SU-DHL-6 (cell line): Measurements from ENCODE around the gene LUC7L.

Source experiments
- H2AFZ ChIP-seq: fragments of 200-600 bp; sonication (generic); 2 replicates; pipeline ENCODE4 v1.6.1; 2014; ENCODE audit warnings: low read depth, mild to moderate bottlenecking, moderate library complexity, mixed read lengths, antibody characterized with exemption, low read length; ENCODE audit not compliant: severe bottlenecking
- H3F3A ChIP-seq: fragments of 200-600 bp; shearing (Covaris generic); 2 replicates; pipeline ENCODE4 v1.6.0; 2016; ENCODE audit warnings: antibody characterized with exemption, mild to moderate bottlenecking; ENCODE audit not compliant: insufficient read depth
- H3K27ac ChIP-seq: fragments of 200-600 bp; sonication (generic); 2 replicates; pipeline ENCODE4 v1.5.1; 2016; ENCODE audit warnings: low read depth, mild to moderate bottlenecking, low read length, moderate library complexity, mixed read lengths
- H3K27me3 ChIP-seq: fragments of 200-600 bp; sonication (generic), shearing (Covaris generic); 2 replicates; pipeline ENCODE4 v1.6.0; 2014; ENCODE audit warnings: mild to moderate bottlenecking, low read length
- H3K36me3 ChIP-seq: fragments of 200-600 bp; sonication (generic); 2 replicates; pipeline ENCODE4 v1.6.1; 2014; ENCODE audit warnings: mild to moderate bottlenecking, low read length, mixed read lengths
- H3K4me2 ChIP-seq: fragments of 300-600, 200-600 bp; shearing (Covaris generic), sonication (generic); 2 replicates; pipeline ENCODE4 v1.6.0; 2014; ENCODE audit warnings: low read length, low read depth, mild to moderate bottlenecking; ENCODE audit not compliant: poor library complexity, severe bottlenecking
- H3K4me3 ChIP-seq: fragments of 200-600 bp; sonication (generic); 2 replicates; pipeline ENCODE4 v1.5.1; 2014; ENCODE audit warnings: antibody characterized with exemption, low read length, mild to moderate bottlenecking, mixed read lengths; ENCODE audit not compliant: insufficient read depth, poor library complexity, severe bottlenecking
- H3K79me2 ChIP-seq: fragments of 200-600 bp; sonication (generic); 2 replicates; pipeline ENCODE4 v1.6.1; 2014; ENCODE audit warnings: mild to moderate bottlenecking, low read length, moderate library complexity; ENCODE audit not compliant: insufficient read depth
- H3K9ac ChIP-seq: fragments of 200-600 bp; sonication (generic); 2 replicates; pipeline ENCODE4 v1.7.0; 2014; ENCODE audit warnings: mild to moderate bottlenecking, low read length
- H3K9me2 ChIP-seq: fragments of 200-600 bp; sonication (generic); replicated peaks from 2 replicates; pipeline ENCODE4 v1.6.1; 2014; ENCODE audit warnings: low read length; ENCODE audit not compliant: insufficient read depth
- H3K9me3 ChIP-seq: fragments of 200-600 bp; sonication (generic); 2 replicates; pipeline ENCODE4 v1.6.1; 2014; ENCODE audit warnings: low read length, mixed read lengths; ENCODE audit not compliant: insufficient read depth
- H4K20me1 ChIP-seq: fragments of 200-600 bp; sonication (generic); 2 replicates; pipeline ENCODE4 v1.6.1; 2014; ENCODE audit warnings: low read depth, mild to moderate bottlenecking, antibody characterized with exemption, low read length, moderate library complexity, mixed read lengths
- CTCF ChIP-seq: fragments of 200-600 bp; sonication (generic); IDR thresholded peaks from one replicate; pipeline ENCODE4 v1.5.1; 2017; ENCODE audit warnings: antibody characterized with exemption, mild to moderate bottlenecking, low read length, moderate library complexity; ENCODE audit not compliant: insufficient read depth, poor library complexity, severe bottlenecking
- EZH2phosphoT487 ChIP-seq: fragments of 200-600 bp; sonication (generic), shearing (Covaris generic); conservative IDR thresholded peaks from 2 replicates; pipeline ENCODE4 v1.6.1; 2018; ENCODE audit warnings: mild to moderate bottlenecking, antibody characterized with exemption, low read length, moderate library complexity, mixed read lengths

LUC7L gene

GRCh38 chr16:179211-180092 lies 49.8 kb downstream of the LUC7L start:
- no peaks in the 10 kb centered on the region for H4K20me1 ChIP-seq
- H3K9ac ChIP-seq, result no peak overlapping the region
- no peaks in the 10 kb centered on the region for H3K79me2 ChIP-seq
- no peaks in the 10 kb centered on the region for H3K9me3 ChIP-seq
- H3K4me2 ChIP-seq, result no peak overlapping the region
- no peak overlapping the region for H3K27ac ChIP-seq
- no peaks in the 10 kb centered on the region for H3K27me3 ChIP-seq
- TF ChIP-seq CTCF (no peak), EZH2phosphoT487 (no peak)
- H3K4me3 ChIP-seq, result no peak overlapping the region
- H2AFZ ChIP-seq, result no peak overlapping the region
- H3F3A ChIP-seq, result 0 out of 2 replicates have a peak, but pooled peaks cover 5% of the 10 kb centered on the region
- no peaks in the 10 kb centered on the region for H3K36me3 ChIP-seq
- H3K9me2 ChIP-seq, result no peaks in the 10 kb centered on the region

- Histone ChIP-seq H3K9me3 (no peaks in the 10 kb centered on the region), H3F3A (0 out of 2 replicates have a peak, but pooled peaks cover 5% of the 10 kb centered on the region), H3K27me3 (no peaks in the 10 kb centered on the region), H3K9ac (no peak overlapping the region), H2AFZ (no peak overlapping the region), H3K4me3 (no peak overlapping the region), H3K79me2 (no peaks in the 10 kb centered on the region), H3K27ac (no peak overlapping the region), H3K36me3 (no peaks in the 10 kb centered on the region), H3K4me2 (no peak overlapping the region), H3K9me2 (no peaks in the 10 kb centered on the region), H4K20me1 (no peaks in the 10 kb centered on the region)
- TF ChIP-seq CTCF (no peak), EZH2phosphoT487 (no peak)
Observed at GRCh38 chr16:178668-179015, 50.6 kb downstream of the LUC7L start.

- no peak overlapping the region for H3K4me2 ChIP-seq
- H3K9me2 ChIP-seq, result no peaks in the 10 kb centered on the region
- no peaks in the 10 kb centered on the region for H4K20me1 ChIP-seq
- H3K9me3 ChIP-seq, result no peaks in the 10 kb centered on the region
- no peak overlapping the region for H3K4me3 ChIP-seq
- H3K79me2 ChIP-seq, result no peaks in the 10 kb centered on the region
- TF ChIP-seq CTCF (no peak), EZH2phosphoT487 (no peak)
- 0 out of 2 replicates have a peak, but pooled peaks cover 3% of the 10 kb centered on the region for H3F3A ChIP-seq
- no peak overlapping the region for H3K9ac ChIP-seq
- no peaks in the 10 kb centered on the region for H3K36me3 ChIP-seq
- H3K27me3 ChIP-seq, result no peaks in the 10 kb centered on the region
- no peak overlapping the region for H3K27ac ChIP-seq
- H2AFZ ChIP-seq, result no peak overlapping the region
Observed at GRCh38 chr16:177981-178667, 51.1 kb downstream of the LUC7L start.
